Measurements from ENCODE around the gene STX16. TPM values are rescaled to one million over a fixed set of nuclear protein-coding genes. Genes with fewer than 3 reads are reported as not detected.

STX16 gene
- 84.4 TPM for total RNA-seq

- peak; percentile 92 for DNase-seq (ENCODE audit: low spot score)
Observed at GRCh38 chr20:58650776-58651558, at the start of gene STX16. Gene STX16 (plus strand): TSS chr20:58651283. CDS start chr20:58652007, 724 bp downstream.

- no peak for DNase-seq (ENCODE audit: low spot score)
Observed at GRCh38 chr20:58602124-58602523, 49.0 kb upstream of the STX16 start.

- no peak for DNase-seq (ENCODE audit: low spot score)
Observed at GRCh38 chr20:58603721-58604120, 47.4 kb upstream of the STX16 start.

GRCh38 chr20:58604128-58604881, 46.8 kb upstream of the STX16 start:
- no peak for DNase-seq (ENCODE audit: low spot score)

- no peak for DNase-seq (ENCODE audit: low spot score)
Observed at GRCh38 chr20:58605292-58606065, 45.6 kb upstream of the STX16 start.

GRCh38 chr20:58606184-58606583, 44.9 kb upstream of the STX16 start:
- DNase-seq (ENCODE audit: low spot score): no peak

GRCh38 chr20:58608096-58608840, 42.8 kb upstream of the STX16 start:
- no peak for DNase-seq (ENCODE audit: low spot score)

GRCh38 chr20:58609026-58609425, 42.1 kb upstream of the STX16 start:
- DNase-seq (ENCODE audit: low spot score): no peak

- no peak for DNase-seq (ENCODE audit: low spot score)
Observed at GRCh38 chr20:58610071-58610800, 40.8 kb upstream of the STX16 start.

GRCh38 chr20:58610811-58611210, 40.3 kb upstream of the STX16 start:
- DNase-seq (ENCODE audit: low spot score): no peak

GRCh38 chr20:58611236-58612030, 39.6 kb upstream of the STX16 start:
- DNase-seq (ENCODE audit: low spot score): no peak

- no peak for DNase-seq (ENCODE audit: low spot score)
Observed at GRCh38 chr20:58612121-58612691, 38.9 kb upstream of the STX16 start.

GRCh38 chr20:58613061-58613854, 37.8 kb upstream of the STX16 start:
- DNase-seq (ENCODE audit: low spot score): no peak

- no peak for DNase-seq (ENCODE audit: low spot score)
Observed at GRCh38 chr20:58614366-58614765, 36.7 kb upstream of the STX16 start.

GRCh38 chr20:58614984-58615760, 35.9 kb upstream of the STX16 start:
- no peak for DNase-seq (ENCODE audit: low spot score)

- no peak for DNase-seq (ENCODE audit: low spot score)
Observed at GRCh38 chr20:58616411-58616810, 34.7 kb upstream of the STX16 start.

- DNase-seq (ENCODE audit: low spot score): no peak
Observed at GRCh38 chr20:58617158-58617557, 33.9 kb upstream of the STX16 start.
